Measurements from ENCODE around the gene NRXN3.

The NRXN3 gene

GRCh38 chr14:79321070-79321469, 1150.9 kb downstream of the NRXN3 start:
- H3K4me1 Mint-ChIP-seq (ENCODE audit: low read depth) = no peaks in the 10 kb centered on the region
- no peak overlapping the region for H3K27ac Mint-ChIP-seq
- H3K27me3 Mint-ChIP-seq = peaks cover 2% of the 10 kb centered on the region
- no peaks in the 10 kb centered on the region for H3K36me3 Mint-ChIP-seq (ENCODE audit: low read depth)
- H3K4me3 Mint-ChIP-seq = no peak overlapping the region
- H3K9me3 Mint-ChIP-seq = no peaks in the 10 kb centered on the region
- intact Hi-C loops (cut with micrococcal nuclease) = no loop called here

DNA sequence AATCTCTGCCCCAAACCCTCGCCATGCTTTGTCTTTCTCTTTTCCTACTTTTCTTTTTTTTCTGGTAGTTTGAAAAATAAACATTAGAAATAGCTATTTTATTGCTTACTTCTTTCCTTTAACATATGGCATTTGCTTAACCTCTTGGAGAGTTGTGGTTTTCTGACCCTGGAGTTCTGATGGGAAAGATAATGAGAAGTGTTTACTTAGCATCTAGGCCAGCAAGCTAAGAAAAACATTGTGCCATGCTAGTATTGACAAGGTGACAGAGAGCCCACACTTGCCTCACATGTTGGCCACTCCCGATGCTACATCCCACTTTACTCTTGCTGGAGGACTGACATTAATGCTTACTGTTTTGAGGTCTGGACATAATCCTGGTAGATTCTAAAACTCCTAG, 1154.9 kb downstream of the NRXN3 start:
- no peaks in the 10 kb centered on the region for H3K9me3 Mint-ChIP-seq
- no peaks in the 10 kb centered on the region for H3K4me1 Mint-ChIP-seq (ENCODE audit: low read depth)
- intact Hi-C loops (cut with micrococcal nuclease) = no loop called here
- H3K4me3 Mint-ChIP-seq = no peak overlapping the region
- H3K27me3 Mint-ChIP-seq = no peaks in the 10 kb centered on the region
- H3K27ac Mint-ChIP-seq = no peak overlapping the region
- H3K36me3 Mint-ChIP-seq (ENCODE audit: low read depth) = no peaks in the 10 kb centered on the region

- Mint-ChIP-seq H3K9me3 (no peaks in the 10 kb centered on the region), H3K4me1 (ENCODE audit: low read depth) (no peaks in the 10 kb centered on the region), H3K27me3 (no peaks in the 10 kb centered on the region), H3K4me3 (no peak overlapping the region), H3K36me3 (ENCODE audit: low read depth) (no peaks in the 10 kb centered on the region), H3K27ac (no peak overlapping the region)
- intact Hi-C loops (cut with micrococcal nuclease) = no loop called here
Observed at GRCh38 chr14:79325557-79325956, 1155.4 kb downstream of the NRXN3 start.

DNA sequence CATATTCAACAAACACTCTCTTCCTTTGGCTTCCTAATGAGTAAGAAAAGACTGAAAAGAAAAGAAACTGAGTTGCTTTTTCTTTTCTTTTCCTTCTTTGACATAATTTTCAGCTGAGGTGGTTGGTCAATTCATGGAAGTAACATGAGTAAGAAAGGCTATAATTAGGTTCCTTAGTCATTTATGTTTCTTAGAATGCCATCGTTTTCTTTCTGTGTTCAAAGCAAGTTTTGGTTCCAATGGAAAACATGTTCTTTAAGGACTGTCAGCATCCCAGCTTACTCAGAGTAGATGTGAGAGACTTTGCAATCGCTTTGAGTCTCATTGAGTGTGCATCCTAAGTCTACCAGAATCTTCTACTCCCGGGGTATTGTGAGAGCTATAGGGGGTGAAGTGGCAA, 1158.7 kb downstream of the NRXN3 start:
- H3K27me3 Mint-ChIP-seq = no peaks in the 10 kb centered on the region
- H3K36me3 Mint-ChIP-seq (ENCODE audit: low read depth) = no peaks in the 10 kb centered on the region
- no peaks in the 10 kb centered on the region for H3K4me1 Mint-ChIP-seq (ENCODE audit: low read depth)
- H3K27ac Mint-ChIP-seq = no peak overlapping the region
- intact Hi-C loops (cut with micrococcal nuclease) = no loop called here
- no peak overlapping the region for H3K4me3 Mint-ChIP-seq
- H3K9me3 Mint-ChIP-seq = no peaks in the 10 kb centered on the region

- Mint-ChIP-seq H3K9me3 (no peaks in the 10 kb centered on the region), H3K4me3 (no peak overlapping the region), H3K27ac (no peak overlapping the region), H3K4me1 (ENCODE audit: low read depth) (no peaks in the 10 kb centered on the region), H3K27me3 (no peaks in the 10 kb centered on the region), H3K36me3 (ENCODE audit: low read depth) (no peaks in the 10 kb centered on the region)
- intact Hi-C loops (cut with micrococcal nuclease) = no loop called here
Observed at GRCh38 chr14:79331830-79332229, 1161.7 kb downstream of the NRXN3 start.

- Mint-ChIP-seq H3K36me3 (ENCODE audit: low read depth) (no peaks in the 10 kb centered on the region), H3K9me3 (no peaks in the 10 kb centered on the region), H3K27ac (no peak overlapping the region), H3K27me3 (no peaks in the 10 kb centered on the region), H3K4me3 (no peak overlapping the region), H3K4me1 (ENCODE audit: low read depth) (no peaks in the 10 kb centered on the region)
- intact Hi-C loops (cut with micrococcal nuclease) = no loop called here
Observed at GRCh38 chr14:79332504-79333197, 1162.5 kb downstream of the NRXN3 start.

DNA sequence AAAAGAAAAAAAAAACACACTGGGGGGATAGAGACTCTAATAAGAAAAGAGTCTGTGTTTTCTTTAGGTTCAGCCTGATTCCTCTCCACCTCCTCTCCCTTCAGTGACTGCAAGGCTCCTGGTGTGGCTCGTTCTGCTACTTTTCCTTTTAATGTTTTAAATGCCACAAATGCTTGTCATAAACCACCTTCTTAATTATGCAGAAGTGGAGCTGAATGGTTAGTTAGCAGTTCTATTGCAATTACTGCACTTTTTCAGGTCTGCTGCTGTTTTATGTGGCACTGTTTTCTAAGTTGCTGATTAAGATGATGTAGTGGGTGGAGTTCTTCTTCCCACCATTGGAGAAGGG, 1163.0 kb downstream of the NRXN3 start:
- Mint-ChIP-seq H3K27me3 (no peaks in the 10 kb centered on the region), H3K9me3 (no peaks in the 10 kb centered on the region), H3K4me3 (no peak overlapping the region), H3K27ac (no peak overlapping the region), H3K36me3 (ENCODE audit: low read depth) (no peaks in the 10 kb centered on the region), H3K4me1 (ENCODE audit: low read depth) (no peaks in the 10 kb centered on the region)
- intact Hi-C loops (cut with micrococcal nuclease) = no loop called here

GRCh38 chr14:79334272-79334671, 1164.1 kb downstream of the NRXN3 start:
- Mint-ChIP-seq H3K27me3 (no peaks in the 10 kb centered on the region), H3K9me3 (no peaks in the 10 kb centered on the region), H3K4me1 (ENCODE audit: low read depth) (no peaks in the 10 kb centered on the region), H3K36me3 (ENCODE audit: low read depth) (no peaks in the 10 kb centered on the region), H3K27ac (no peak overlapping the region), H3K4me3 (no peak overlapping the region)
- intact Hi-C loops (cut with micrococcal nuclease) = no loop called here

DNA sequence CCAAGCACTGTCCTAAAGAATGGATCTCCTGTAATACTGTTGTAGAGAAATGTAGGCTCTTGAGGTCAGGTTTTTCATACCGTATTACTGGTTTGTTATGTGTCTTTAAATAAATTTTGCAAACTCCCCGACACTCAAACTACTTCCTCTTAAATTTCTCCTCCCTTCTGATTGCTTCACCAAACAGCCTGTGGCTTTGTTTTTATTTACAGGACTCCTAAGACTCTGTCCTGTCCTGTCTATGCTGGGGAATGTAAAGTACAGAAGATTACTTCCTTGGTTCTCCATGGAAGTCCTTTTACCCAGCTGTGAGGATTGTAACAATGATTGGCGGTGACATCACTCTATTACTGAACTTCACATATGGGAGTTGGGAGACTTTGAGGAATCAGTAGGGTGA, 1167.6 kb downstream of the NRXN3 start:
- Mint-ChIP-seq H3K9me3 (no peaks in the 10 kb centered on the region), H3K27me3 (no peaks in the 10 kb centered on the region), H3K27ac (no peak overlapping the region), H3K4me3 (no peak overlapping the region), H3K36me3 (ENCODE audit: low read depth) (no peaks in the 10 kb centered on the region), H3K4me1 (ENCODE audit: low read depth) (no peaks in the 10 kb centered on the region)
- intact Hi-C loops (cut with micrococcal nuclease) = no loop called here

DNA sequence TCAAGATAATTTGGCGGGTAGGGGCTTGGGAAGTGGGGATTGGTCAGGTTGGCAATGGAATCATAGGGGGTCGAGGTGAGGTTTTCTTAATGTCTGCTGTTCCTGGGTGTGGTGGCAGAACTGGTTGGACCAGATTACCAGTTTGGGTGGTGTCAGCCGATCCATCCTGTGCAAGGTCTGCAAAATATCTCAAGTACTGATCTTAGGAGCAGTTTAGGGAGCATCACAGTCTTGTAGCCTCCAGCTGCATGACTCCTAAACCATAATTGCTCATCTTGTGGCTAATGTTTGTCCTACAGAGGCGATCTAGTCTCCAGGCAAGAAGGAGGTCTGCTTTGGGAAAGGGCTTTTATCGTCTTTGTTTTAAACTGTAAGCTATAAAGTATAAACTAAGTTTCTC, 1172.8 kb downstream of the NRXN3 start:
- no peak overlapping the region for H3K27ac Mint-ChIP-seq
- H3K27me3 Mint-ChIP-seq = no peaks in the 10 kb centered on the region
- no peaks in the 10 kb centered on the region for H3K36me3 Mint-ChIP-seq (ENCODE audit: low read depth)
- H3K4me1 Mint-ChIP-seq (ENCODE audit: low read depth) = no peaks in the 10 kb centered on the region
- intact Hi-C loops (cut with micrococcal nuclease) = no loop called here
- H3K9me3 Mint-ChIP-seq = no peaks in the 10 kb centered on the region
- no peak overlapping the region for H3K4me3 Mint-ChIP-seq

DNA sequence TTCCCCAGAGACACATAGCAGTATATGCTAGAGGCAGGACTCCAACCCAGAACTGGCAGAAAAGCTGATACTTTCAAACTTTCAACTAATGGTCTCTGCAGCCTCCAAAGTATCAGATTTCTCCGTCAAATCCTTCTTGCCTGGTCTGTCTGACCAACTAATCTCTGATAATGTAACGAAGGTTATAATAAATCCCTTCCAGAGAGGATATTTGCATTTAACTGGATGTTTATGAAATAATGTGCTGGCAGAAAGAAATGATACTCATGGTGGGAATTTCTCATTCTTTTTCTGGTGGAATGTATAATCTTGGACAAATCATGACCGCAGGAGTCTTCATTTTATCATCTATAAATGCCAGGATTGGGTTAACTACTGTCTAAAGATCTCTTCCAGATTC, 1180.8 kb downstream of the NRXN3 start:
- no peaks in the 10 kb centered on the region for H3K36me3 Mint-ChIP-seq (ENCODE audit: low read depth)
- H3K4me3 Mint-ChIP-seq = no peak overlapping the region
- no peaks in the 10 kb centered on the region for H3K4me1 Mint-ChIP-seq (ENCODE audit: low read depth)
- intact Hi-C loops (cut with micrococcal nuclease) = no loop called here
- no peaks in the 10 kb centered on the region for H3K9me3 Mint-ChIP-seq
- no peak overlapping the region for H3K27ac Mint-ChIP-seq
- H3K27me3 Mint-ChIP-seq = no peaks in the 10 kb centered on the region

- Mint-ChIP-seq H3K27me3 (no peaks in the 10 kb centered on the region), H3K4me3 (no peak overlapping the region), H3K36me3 (ENCODE audit: low read depth) (no peaks in the 10 kb centered on the region), H3K9me3 (no peaks in the 10 kb centered on the region), H3K4me1 (ENCODE audit: low read depth) (no peaks in the 10 kb centered on the region), H3K27ac (no peak overlapping the region)
- intact Hi-C loops (cut with micrococcal nuclease) = no loop called here
Observed at GRCh38 chr14:79352076-79352630, 1182.0 kb downstream of the NRXN3 start.

DNA sequence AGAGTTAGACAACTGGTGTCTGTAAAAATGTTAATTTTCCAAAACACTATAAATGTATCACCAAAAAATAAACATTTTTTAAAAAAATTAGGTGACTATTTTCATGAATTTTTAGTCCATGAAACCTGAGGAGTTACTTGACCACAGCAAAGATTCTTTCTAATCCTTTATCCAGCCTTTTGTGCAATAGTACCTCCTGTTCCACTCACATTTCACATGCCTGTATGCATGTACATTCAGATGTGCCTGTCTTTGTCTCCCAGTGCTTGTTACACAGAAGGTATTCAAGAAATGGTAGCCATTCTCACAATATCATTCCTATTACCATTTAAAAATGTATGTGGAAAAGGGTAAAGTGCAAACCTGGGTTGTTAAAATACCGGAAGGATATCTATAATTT, 1184.2 kb downstream of the NRXN3 start:
- intact Hi-C loops (cut with micrococcal nuclease) = no loop called here
- H3K4me3 Mint-ChIP-seq = no peak overlapping the region
- no peak overlapping the region for H3K27ac Mint-ChIP-seq
- H3K9me3 Mint-ChIP-seq = no peaks in the 10 kb centered on the region
- H3K27me3 Mint-ChIP-seq = no peaks in the 10 kb centered on the region
- no peaks in the 10 kb centered on the region for H3K36me3 Mint-ChIP-seq (ENCODE audit: low read depth)
- H3K4me1 Mint-ChIP-seq (ENCODE audit: low read depth) = no peaks in the 10 kb centered on the region

GRCh38 chr14:79356040-79356439, 1185.9 kb downstream of the NRXN3 start:
- no peak overlapping the region for H3K27ac Mint-ChIP-seq
- intact Hi-C loops (cut with micrococcal nuclease) = no loop called here

GRCh38 chr14:79357307-79357706, 1187.1 kb downstream of the NRXN3 start:
- Mint-ChIP-seq H3K9me3 (no peaks in the 10 kb centered on the region), H3K27me3 (no peaks in the 10 kb centered on the region), H3K27ac (no peak overlapping the region), H3K4me1 (ENCODE audit: low read depth) (no peaks in the 10 kb centered on the region), H3K36me3 (ENCODE audit: low read depth) (no peaks in the 10 kb centered on the region), H3K4me3 (no peak overlapping the region)
- intact Hi-C loops (cut with micrococcal nuclease) = no loop called here

More at GRCh38 chr14:79356040-79356439, 1185.9 kb downstream of the NRXN3 start:
- H3K9me3 Mint-ChIP-seq = no peaks in the 10 kb centered on the region
- no peaks in the 10 kb centered on the region for H3K27me3 Mint-ChIP-seq
- no peaks in the 10 kb centered on the region for H3K36me3 Mint-ChIP-seq (ENCODE audit: low read depth)
- H3K4me3 Mint-ChIP-seq = no peak overlapping the region
- H3K4me1 Mint-ChIP-seq (ENCODE audit: low read depth) = no peaks in the 10 kb centered on the region

Measured in dendritic cell treated with granulocyte-macrophage colony-stimulating factor and Interleukin-4, amounts not matched to agents 40 ng/mL and 50 ng/mL, for 4 days (primary cell).